Measurements from ENCODE around the gene PCSK6.

DNA sequence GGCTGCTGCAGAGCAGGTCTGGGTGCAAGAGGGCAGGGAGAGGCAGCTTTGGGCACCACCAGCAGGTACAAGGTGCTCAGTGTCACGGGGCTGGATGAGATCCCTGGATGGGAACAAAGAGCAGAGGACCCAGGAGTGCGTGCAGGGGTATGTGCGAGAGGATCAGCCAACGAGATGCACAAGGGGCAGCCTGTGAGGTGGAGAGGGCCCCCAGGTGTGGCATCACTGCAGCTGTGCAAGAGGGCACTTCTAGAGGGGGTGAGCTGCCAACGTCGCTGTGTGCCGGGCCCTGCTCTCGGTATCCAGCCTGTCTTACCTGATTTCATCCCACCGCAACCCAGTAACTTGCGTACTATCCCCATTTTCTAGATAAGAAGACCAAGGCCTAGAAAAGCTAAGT, 127.1 kb downstream of the PCSK6 start:
- TF ChIP-seq, protein P1, sequence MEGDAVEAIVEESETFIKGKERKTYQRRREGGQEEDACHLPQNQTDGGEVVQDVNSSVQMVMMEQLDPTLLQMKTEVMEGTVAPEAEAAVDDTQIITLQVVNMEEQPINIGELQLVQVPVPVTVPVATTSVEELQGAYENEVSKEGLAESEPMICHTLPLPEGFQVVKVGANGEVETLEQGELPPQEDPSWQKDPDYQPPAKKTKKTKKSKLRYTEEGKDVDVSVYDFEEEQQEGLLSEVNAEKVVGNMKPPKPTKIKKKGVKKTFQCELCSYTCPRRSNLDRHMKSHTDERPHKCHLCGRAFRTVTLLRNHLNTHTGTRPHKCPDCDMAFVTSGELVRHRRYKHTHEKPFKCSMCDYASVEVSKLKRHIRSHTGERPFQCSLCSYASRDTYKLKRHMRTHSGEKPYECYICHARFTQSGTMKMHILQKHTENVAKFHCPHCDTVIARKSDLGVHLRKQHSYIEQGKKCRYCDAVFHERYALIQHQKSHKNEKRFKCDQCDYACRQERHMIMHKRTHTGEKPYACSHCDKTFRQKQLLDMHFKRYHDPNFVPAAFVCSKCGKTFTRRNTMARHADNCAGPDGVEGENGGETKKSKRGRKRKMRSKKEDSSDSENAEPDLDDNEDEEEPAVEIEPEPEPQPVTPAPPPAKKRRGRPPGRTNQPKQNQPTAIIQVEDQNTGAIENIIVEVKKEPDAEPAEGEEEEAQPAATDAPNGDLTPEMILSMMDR (IDR thresholded peaks at IDR 0.05; ENCODE audit: insufficient read depth, low read length, poor library complexity, severe bottlenecking): no peak
- no peak for TF ChIP-seq EZH2phosphoT487 (conservative IDR thresholded peaks at IDR 0.05; ENCODE audit: low read length)
